C4-2B (cell line): ENCODE measurements around the gene SPATA18.

Experiments used
- ZFX ChIP-seq: fragments of 450-650 bp; IDR thresholded peaks from 2 replicates; pipeline ENCODE4 v1.6.1; 2017
- TF ChIP-seq, protein P1 (sequence below): fragments of 450-650 bp; conservative IDR thresholded peaks from 2 replicates; pipeline ENCODE4 v1.5.1; 2017; ENCODE audit warnings: mild to moderate bottlenecking

GRCh38 chr4:52093466-52093865 is 42.4 kb downstream of the SPATA18 start:
- TF ChIP-seq, protein P1, sequence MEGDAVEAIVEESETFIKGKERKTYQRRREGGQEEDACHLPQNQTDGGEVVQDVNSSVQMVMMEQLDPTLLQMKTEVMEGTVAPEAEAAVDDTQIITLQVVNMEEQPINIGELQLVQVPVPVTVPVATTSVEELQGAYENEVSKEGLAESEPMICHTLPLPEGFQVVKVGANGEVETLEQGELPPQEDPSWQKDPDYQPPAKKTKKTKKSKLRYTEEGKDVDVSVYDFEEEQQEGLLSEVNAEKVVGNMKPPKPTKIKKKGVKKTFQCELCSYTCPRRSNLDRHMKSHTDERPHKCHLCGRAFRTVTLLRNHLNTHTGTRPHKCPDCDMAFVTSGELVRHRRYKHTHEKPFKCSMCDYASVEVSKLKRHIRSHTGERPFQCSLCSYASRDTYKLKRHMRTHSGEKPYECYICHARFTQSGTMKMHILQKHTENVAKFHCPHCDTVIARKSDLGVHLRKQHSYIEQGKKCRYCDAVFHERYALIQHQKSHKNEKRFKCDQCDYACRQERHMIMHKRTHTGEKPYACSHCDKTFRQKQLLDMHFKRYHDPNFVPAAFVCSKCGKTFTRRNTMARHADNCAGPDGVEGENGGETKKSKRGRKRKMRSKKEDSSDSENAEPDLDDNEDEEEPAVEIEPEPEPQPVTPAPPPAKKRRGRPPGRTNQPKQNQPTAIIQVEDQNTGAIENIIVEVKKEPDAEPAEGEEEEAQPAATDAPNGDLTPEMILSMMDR, result no peak
- TF ChIP-seq ZFX, result no peak
